Muscle of leg (tissue), 16 donors: Measurements from ENCODE around the gene ATP13A3. TPM values are rescaled to one million over a fixed set of nuclear protein-coding genes. Genes with fewer than 3 reads are reported as not detected.
"Not testable (repeated sequence)": the region's sequence is repeated elsewhere in the genome, so short reads cannot be mapped to it uniquely, and the experiment has no call there.

Source experiments
- DNase-seq: peaks from one replicate; pipeline ENCODE4 v3.0.0; 2013
- H3K27ac ChIP-seq: one replicate; pipeline ENCODE4 v1.5.1; 2013; ENCODE audit warnings: mild to moderate bottlenecking, low read length, control low read depth
- H3K27me3 ChIP-seq: one replicate; pipeline ENCODE4 v1.6.1; 2013; ENCODE audit warnings: low read length; ENCODE audit not compliant: control insufficient read depth, insufficient read depth
- H3K36me3 ChIP-seq: one replicate; pipeline ENCODE4 v1.6.1; 2013; ENCODE audit warnings: low read length; ENCODE audit not compliant: control insufficient read depth, insufficient read depth
- H3K4me1 ChIP-seq: one replicate; pipeline ENCODE4 v1.6.1; 2013; ENCODE audit warnings: low read length; ENCODE audit not compliant: control insufficient read depth, insufficient read depth
- H3K4me3 ChIP-seq: one replicate; pipeline ENCODE4 v1.5.1; 2013; ENCODE audit warnings: low read length, control low read depth
- H3K9me3 ChIP-seq: replicated peaks from 2 replicates; pipeline ENCODE4 v1.6.1; 2013; ENCODE audit warnings: low read depth, low read length; ENCODE audit not compliant: control insufficient read depth
- WGBS: methylation state at CpG from one replicate; pipeline ENCODE4 v1.1.5; 2013; ENCODE audit warnings: missing lambda C conversion rate; ENCODE audit not compliant: insufficient coverage; 5-methylcytosine and 5-hydroxymethylcytosine counted together
- long read RNA-seq, 11 donors: transcript quantifications; one replicate each; lab custom pipeline, GENCODE V29; 2026
- polyA plus RNA-seq, 8 donors: library from polyadenylated mRNA; unstranded; fragments of 120-200 nt; gene quantifications; one replicate each; pipeline versions ENCODE4 v1.2.1 to v1.2.3, GENCODE V29; 2013; ENCODE audit warnings: inconsistent platforms in 1 of 8, low replicate concordance in 1 of 8; ENCODE audit not compliant: insufficient read length in 8 of 8, insufficient read depth in 1 of 8
- total RNA-seq: library from RNA; stranded (reverse); fragments of 120-200 nt; gene quantifications from one replicate; pipeline ENCODE4 v1.2.4, GENCODE V29; 2013

Gene ATP13A3
- total RNA-seq (35.2 TPM), polyA plus RNA-seq (10 to 100 TPM; 16.0 to 33.2 (median 22.0) TPM)
- long read RNA-seq, donor 1, result 0 reads
- long read RNA-seq, donor 2, result 0 reads
- long read RNA-seq, donor 3, result 0 reads
- long read RNA-seq, donor 4, result 0 reads
- long read RNA-seq, donor 5, partial matches to known transcripts, result 25 of 26 reads
- long read RNA-seq, donor 5, other reads (novel, unspliced or antisense), result 0 of 26 reads
- long read RNA-seq, donor 6, result 0 reads
- long read RNA-seq, donor 7, partial matches to known transcripts, result 0 of 1 reads
- long read RNA-seq, donor 7, other reads (novel, unspliced or antisense), result 0 of 1 reads
- long read RNA-seq, donor 8, partial matches to known transcripts, result 0 of 1 reads
- long read RNA-seq, donor 8, other reads (novel, unspliced or antisense), result 0 of 1 reads
- long read RNA-seq, donor 9, result 0 reads
- long read RNA-seq, donor 10, partial matches to known transcripts, result 0 of 2 reads
- long read RNA-seq, donor 10, other reads (novel, unspliced or antisense), result 0 of 2 reads
- long read RNA-seq, donor 11, partial matches to known transcripts, result 0 of 2 reads
- long read RNA-seq, donor 11, other reads (novel, unspliced or antisense), result 0 of 2 reads

- WGBS, result 1% methylated on average over 50 of the region's 99 CpGs
- DNase-seq, result peak; percentile 95
- Histone ChIP-seq H3K27me3 (peaks cover 4% of the 10 kb centered on the region), H3K4me3 (peak within 1 kb of the TSS; percentile 70), H3K4me1 (peaks cover 15% of the 10 kb centered on the region), H3K36me3 (no peaks in the 10 kb centered on the region), H3K27ac (peak within 1 kb of the TSS; percentile 78), H3K9me3 (no peaks in the 10 kb centered on the region)
Measured at GRCh38 chr3:194486540-194487288, at the start of gene ATP13A3. Gene ATP13A3, minus strand, starts transcription at chr3:194487002. Its CDS starts 24,812 bp downstream, at chr3:194462190.

- not testable (repeated sequence) for H3K27me3 ChIP-seq, H3K4me3 ChIP-seq, H3K36me3 ChIP-seq, DNase-seq, H3K9me3 ChIP-seq, H3K27ac ChIP-seq
- 94% methylated on average over 5 of the region's 10 CpGs for WGBS
- H3K4me1 ChIP-seq, result peaks cover 13% of the 10 kb centered on the region
Measured at GRCh38 chr3:194535199-194535598, 48.4 kb upstream of the ATP13A3 start.

GRCh38 chr3:194534243-194534642, 47.4 kb upstream of the ATP13A3 start:
- no peaks in the 10 kb centered on the region for H3K27me3 ChIP-seq
- no peaks in the 10 kb centered on the region for H3K36me3 ChIP-seq
- no peak for DNase-seq
- no peak overlapping the region for H3K27ac ChIP-seq
- peaks cover 13% of the 10 kb centered on the region for H3K4me1 ChIP-seq
- WGBS, result no CpG with 5 or more reads among the region's 3 CpGs
- no peak overlapping the region for H3K4me3 ChIP-seq
- peaks cover 9% of the 10 kb centered on the region for H3K9me3 ChIP-seq

- no CpG with 5 or more reads among the region's 4 CpGs for WGBS
- H3K27me3 ChIP-seq, result no peaks in the 10 kb centered on the region
- peaks cover 9% of the 10 kb centered on the region for H3K9me3 ChIP-seq
- no peak overlapping the region for H3K4me3 ChIP-seq
- no peaks in the 10 kb centered on the region for H3K36me3 ChIP-seq
- peaks cover 9% of the 10 kb centered on the region for H3K4me1 ChIP-seq
- DNase-seq, result no peak
- no peak overlapping the region for H3K27ac ChIP-seq
Measured at GRCh38 chr3:194532591-194532990, 45.8 kb upstream of the ATP13A3 start.

GRCh38 chr3:194527726-194528125, 40.9 kb upstream of the ATP13A3 start:
- no peak overlapping the region for H3K27ac ChIP-seq
- H3K36me3 ChIP-seq, result no peaks in the 10 kb centered on the region
- H3K27me3 ChIP-seq, result no peaks in the 10 kb centered on the region
- WGBS, result 62% methylated on average over 2 of the region's 2 CpGs
- no peaks in the 10 kb centered on the region for H3K4me1 ChIP-seq
- H3K9me3 ChIP-seq, result no peaks in the 10 kb centered on the region
- no peak for DNase-seq
- H3K4me3 ChIP-seq, result no peak overlapping the region

GRCh38 chr3:194526164-194526563, 39.4 kb upstream of the ATP13A3 start:
- Histone ChIP-seq H3K27ac (no peak overlapping the region), H3K9me3 (no peaks in the 10 kb centered on the region)

GRCh38 chr3:194522579-194523046, 35.8 kb upstream of the ATP13A3 start:
- WGBS, result no CpG with 5 or more reads among the region's 4 CpGs
- H3K27ac ChIP-seq, result no peak overlapping the region
- H3K4me1 ChIP-seq, result no peaks in the 10 kb centered on the region
- H3K36me3 ChIP-seq, result no peaks in the 10 kb centered on the region
- no peak for DNase-seq
- no peak overlapping the region for H3K4me3 ChIP-seq
- no peaks in the 10 kb centered on the region for H3K27me3 ChIP-seq
- H3K9me3 ChIP-seq, result no peaks in the 10 kb centered on the region

More at GRCh38 chr3:194526164-194526563, 39.4 kb upstream of the ATP13A3 start:
- no peaks in the 10 kb centered on the region for H3K36me3 ChIP-seq
- no peak for DNase-seq
- no peaks in the 10 kb centered on the region for H3K27me3 ChIP-seq
- no peaks in the 10 kb centered on the region for H3K4me1 ChIP-seq
- H3K4me3 ChIP-seq, result no peak overlapping the region
- 100% methylated on average over 1 of the region's 4 CpGs for WGBS

GRCh38 chr3:194521510-194522260, 34.9 kb upstream of the ATP13A3 start:
- Histone ChIP-seq H3K27me3 (no peaks in the 10 kb centered on the region), H3K4me3 (no peak overlapping the region), H3K27ac (no peak overlapping the region), H3K4me1 (no peaks in the 10 kb centered on the region), H3K36me3 (no peaks in the 10 kb centered on the region), H3K9me3 (no peaks in the 10 kb centered on the region)
- no CpG with 5 or more reads among the region's 2 CpGs for WGBS
- DNase-seq, result no peak

GRCh38 chr3:194520682-194521162, 33.9 kb upstream of the ATP13A3 start:
- not testable (repeated sequence) for H3K4me1 ChIP-seq

More at GRCh38 chr3:194520682-194521162, 33.9 kb upstream of the ATP13A3 start:
- H3K27ac ChIP-seq, H3K9me3 ChIP-seq, H3K4me3 ChIP-seq, H3K36me3 ChIP-seq, DNase-seq, H3K27me3 ChIP-seq: not testable (repeated sequence)
- 48% methylated on average over 2 of the region's 8 CpGs for WGBS
